Body of pancreas (tissue), 4 donors: Measurements from ENCODE around the gene PCSK2.

Experiments
- POLR2A ChIP-seq, 3 donors: fragments of 450-650 bp; IDR thresholded peaks; one replicate each; pipeline ENCODE4 v1.6.1; 2016; ENCODE audit warnings: antibody characterized with exemption in 3 of 3, mild to moderate bottlenecking in 2 of 3
- TF ChIP-seq, protein P1 (sequence below), 7 experiments: fragments of 450-650 bp in 4 of 7; fragments of 200-600 bp in 3 of 7; sonication (generic) in 3 of 7; IDR thresholded peaks; one replicate each; pipeline ENCODE4 v1.5.1; 2016 to 2019; ENCODE audit warnings: antibody characterized with exemption in 7 of 7

DNA sequence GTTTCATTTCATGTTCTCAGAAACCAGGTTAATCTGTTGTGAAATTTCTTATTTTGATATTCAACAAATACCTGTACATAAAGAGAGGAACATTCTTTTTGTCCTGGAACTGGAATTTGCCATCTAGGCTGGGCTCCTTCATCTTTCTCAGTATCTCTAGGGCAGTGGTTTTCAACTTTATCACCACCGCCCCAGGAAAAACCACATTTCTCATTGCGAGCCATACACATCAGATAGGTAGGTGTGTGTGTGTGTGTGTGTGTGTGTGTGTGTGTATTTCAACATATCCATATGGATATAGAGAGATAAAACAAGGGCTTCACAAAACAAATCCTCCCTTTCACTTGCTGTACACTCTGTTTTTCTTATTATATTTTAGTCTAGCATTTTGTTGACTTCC, 280.2 kb downstream of the PCSK2 start:
- TF ChIP-seq, protein P1, sequence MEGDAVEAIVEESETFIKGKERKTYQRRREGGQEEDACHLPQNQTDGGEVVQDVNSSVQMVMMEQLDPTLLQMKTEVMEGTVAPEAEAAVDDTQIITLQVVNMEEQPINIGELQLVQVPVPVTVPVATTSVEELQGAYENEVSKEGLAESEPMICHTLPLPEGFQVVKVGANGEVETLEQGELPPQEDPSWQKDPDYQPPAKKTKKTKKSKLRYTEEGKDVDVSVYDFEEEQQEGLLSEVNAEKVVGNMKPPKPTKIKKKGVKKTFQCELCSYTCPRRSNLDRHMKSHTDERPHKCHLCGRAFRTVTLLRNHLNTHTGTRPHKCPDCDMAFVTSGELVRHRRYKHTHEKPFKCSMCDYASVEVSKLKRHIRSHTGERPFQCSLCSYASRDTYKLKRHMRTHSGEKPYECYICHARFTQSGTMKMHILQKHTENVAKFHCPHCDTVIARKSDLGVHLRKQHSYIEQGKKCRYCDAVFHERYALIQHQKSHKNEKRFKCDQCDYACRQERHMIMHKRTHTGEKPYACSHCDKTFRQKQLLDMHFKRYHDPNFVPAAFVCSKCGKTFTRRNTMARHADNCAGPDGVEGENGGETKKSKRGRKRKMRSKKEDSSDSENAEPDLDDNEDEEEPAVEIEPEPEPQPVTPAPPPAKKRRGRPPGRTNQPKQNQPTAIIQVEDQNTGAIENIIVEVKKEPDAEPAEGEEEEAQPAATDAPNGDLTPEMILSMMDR (IDR thresholded peaks at IDR 0.05), result no peak
- no peak for TF ChIP-seq POLR2A (IDR thresholded peaks at IDR 0.05)
